Measurements from ENCODE around the gene COL13A1.

DNA sequence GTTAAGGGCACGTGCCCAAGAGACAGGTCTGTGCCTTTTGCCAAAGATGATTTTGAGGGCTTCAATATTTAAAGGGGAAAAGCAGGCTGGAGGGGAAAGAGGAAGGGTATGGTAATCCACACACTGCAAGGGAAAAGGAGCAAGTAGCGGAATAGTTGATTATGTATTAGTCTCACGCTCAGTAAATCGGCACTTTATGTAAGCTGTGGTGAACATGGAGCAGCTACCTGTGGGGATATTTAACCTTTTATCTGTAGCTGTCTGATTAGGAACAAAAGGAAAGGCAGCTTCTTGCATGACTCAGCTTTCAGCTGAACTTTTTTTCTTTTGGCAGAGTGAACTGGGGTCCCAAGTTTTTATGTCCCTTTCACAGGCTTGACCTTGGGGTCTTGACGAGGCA, 123.4 kb downstream of the COL13A1 start:
- no peak for TF ChIP-seq CTCF (IDR thresholded peaks at IDR 0.05)
- no peak for TF ChIP-seq POLR2A (IDR thresholded peaks at IDR 0.05)

Measured in esophagus squamous epithelium (tissue), 4 donors.